Measurements from ENCODE around the gene GAS7.

GAS7 gene

DNA sequence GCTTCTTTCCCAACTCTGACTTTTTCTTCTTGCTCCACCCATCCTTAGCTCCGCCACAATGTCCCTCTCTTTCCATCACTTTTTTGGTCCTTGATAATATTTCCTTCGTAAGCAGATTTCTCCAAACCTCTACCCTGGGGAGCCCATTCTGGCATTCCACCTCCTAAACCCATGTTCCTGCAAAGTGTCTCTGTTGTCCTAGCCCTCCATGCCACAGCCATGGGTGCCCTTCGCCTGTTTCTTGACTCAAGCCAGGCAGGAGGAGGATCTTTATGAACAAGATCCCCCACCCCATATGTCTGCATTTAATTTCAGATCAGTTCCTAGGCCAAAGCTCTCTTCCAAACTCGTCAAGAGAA, 42.4 kb downstream of the GAS7 start:
- TF ChIP-seq, protein P1, sequence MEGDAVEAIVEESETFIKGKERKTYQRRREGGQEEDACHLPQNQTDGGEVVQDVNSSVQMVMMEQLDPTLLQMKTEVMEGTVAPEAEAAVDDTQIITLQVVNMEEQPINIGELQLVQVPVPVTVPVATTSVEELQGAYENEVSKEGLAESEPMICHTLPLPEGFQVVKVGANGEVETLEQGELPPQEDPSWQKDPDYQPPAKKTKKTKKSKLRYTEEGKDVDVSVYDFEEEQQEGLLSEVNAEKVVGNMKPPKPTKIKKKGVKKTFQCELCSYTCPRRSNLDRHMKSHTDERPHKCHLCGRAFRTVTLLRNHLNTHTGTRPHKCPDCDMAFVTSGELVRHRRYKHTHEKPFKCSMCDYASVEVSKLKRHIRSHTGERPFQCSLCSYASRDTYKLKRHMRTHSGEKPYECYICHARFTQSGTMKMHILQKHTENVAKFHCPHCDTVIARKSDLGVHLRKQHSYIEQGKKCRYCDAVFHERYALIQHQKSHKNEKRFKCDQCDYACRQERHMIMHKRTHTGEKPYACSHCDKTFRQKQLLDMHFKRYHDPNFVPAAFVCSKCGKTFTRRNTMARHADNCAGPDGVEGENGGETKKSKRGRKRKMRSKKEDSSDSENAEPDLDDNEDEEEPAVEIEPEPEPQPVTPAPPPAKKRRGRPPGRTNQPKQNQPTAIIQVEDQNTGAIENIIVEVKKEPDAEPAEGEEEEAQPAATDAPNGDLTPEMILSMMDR (IDR thresholded peaks at IDR 0.05), result no peak

DNA sequence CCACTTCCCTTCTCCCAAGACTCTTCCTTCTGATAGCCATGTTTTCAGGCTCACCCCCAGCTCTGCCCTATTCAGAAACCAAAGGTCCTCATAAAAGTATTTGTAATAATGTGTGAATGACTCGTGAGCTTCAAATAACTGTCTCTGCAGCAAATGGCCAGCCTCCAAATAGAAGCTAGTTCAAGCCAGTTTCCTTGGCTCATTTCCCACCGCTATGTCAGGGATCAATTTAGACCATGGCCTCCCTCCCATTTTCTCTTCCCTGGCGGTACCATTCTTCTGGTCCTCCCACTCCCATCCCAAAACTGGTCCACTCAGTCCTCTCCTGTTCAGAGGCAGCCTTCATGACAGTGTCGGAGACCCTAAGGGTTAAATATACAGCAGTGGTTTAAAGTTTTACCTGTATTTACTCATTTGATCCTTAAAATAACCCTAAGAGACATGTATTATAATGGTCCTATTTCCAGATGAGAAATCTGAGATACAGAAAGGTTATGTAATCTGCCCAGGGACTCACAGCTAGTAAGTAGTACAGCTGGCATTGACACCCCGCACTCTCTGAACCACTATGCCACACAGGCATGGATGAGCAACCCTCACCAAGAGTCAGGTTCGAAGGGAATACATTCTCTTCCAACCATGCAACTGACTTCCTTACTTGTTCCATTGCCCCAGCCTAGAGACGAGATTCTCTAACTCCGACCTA, 42.9 kb downstream of the GAS7 start:
- TF ChIP-seq, protein P1 (IDR thresholded peaks at IDR 0.05), result no peak

- TF ChIP-seq, protein P1 (IDR thresholded peaks at IDR 0.05), result no peak
These were observed 46.5 kb downstream of the GAS7 start for GRCh38 chr17:10151667-10152496.

GRCh38 chr17:10149573-10150399, 48.6 kb downstream of the GAS7 start:
- TF ChIP-seq, protein P1 (IDR thresholded peaks at IDR 0.05), result no peak

DNA sequence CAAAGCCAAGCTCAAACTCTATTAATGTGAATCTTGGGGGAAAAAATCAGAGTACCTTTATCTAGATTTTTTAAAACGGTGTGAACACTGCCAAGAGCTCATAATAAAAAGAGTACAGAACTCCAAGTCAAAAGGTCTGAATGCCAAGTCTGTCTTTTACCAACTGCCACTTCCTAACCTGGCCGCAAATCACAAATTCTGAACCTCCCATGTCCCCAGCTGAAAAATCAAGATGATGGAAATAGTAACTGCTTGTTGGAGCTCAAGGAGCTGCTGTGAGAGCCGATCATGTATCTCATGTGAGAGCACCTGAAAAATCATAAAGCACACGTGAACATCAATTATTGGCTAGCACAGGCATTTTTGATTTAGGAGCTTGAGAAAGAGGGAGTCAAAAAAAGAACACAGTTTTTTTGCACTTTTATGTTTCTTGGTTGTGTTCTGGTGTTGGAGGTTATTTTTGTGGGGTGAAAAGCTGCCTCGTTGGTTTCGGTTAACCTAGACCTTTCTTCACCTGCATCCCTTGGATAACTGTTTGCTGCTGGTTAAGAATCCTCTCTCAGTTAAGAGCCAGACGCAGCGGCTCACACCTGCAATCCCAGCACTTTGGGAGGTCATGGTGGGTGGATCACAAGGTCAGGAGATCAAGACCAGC, 50.5 kb downstream of the GAS7 start:
- TF ChIP-seq, protein P1 (IDR thresholded peaks at IDR 0.05), result no peak

GRCh38 chr17:10147040-10147439, 51.4 kb downstream of the GAS7 start:
- TF ChIP-seq, protein P1 (IDR thresholded peaks at IDR 0.05), result no peak

GRCh38 chr17:10144982-10145381, 53.4 kb downstream of the GAS7 start:
- TF ChIP-seq, protein P1 (IDR thresholded peaks at IDR 0.05), result no peak
